Endothelial cell of umbilical vein (primary cell): Measurements from ENCODE around the gene ATP9B.

Source experiments
- EZH2 ChIP-seq: IDR thresholded peaks from 2 replicates; pipeline ENCODE4 v1.6.1; 2012; ENCODE audit warnings: borderline replicate concordance, low read depth, mild to moderate bottlenecking, moderate library complexity, low read length, inconsistent platforms; ENCODE audit not compliant: severe bottlenecking
- MYC ChIP-seq: IDR thresholded peaks from one replicate; pipeline ENCODE4 v1.6.1; 2011; ENCODE audit warnings: mild to moderate bottlenecking, low read depth, low read length
- POLR2A ChIP-seq: IDR thresholded peaks from 2 replicates; pipeline ENCODE4 v1.6.1; 2012; ENCODE audit warnings: low read depth, mild to moderate bottlenecking, control low read depth, low read length
- TF ChIP-seq, protein P1 (sequence below), 2 donors: IDR thresholded peaks; 1 replicate in 1 of 2; 2 replicates in 1 of 2; pipeline ENCODE4 v1.5.1; 2011; ENCODE audit warnings: low read length in 2 of 2, mild to moderate bottlenecking in 2 of 2, moderate library complexity in 2 of 2, control low read depth in 1 of 2, inconsistent platforms in 1 of 2, low read depth in 1 of 2; ENCODE audit not compliant: insufficient read depth in 1 of 2; ENCODE audit errors: extremely low read depth in 1 of 2

DNA sequence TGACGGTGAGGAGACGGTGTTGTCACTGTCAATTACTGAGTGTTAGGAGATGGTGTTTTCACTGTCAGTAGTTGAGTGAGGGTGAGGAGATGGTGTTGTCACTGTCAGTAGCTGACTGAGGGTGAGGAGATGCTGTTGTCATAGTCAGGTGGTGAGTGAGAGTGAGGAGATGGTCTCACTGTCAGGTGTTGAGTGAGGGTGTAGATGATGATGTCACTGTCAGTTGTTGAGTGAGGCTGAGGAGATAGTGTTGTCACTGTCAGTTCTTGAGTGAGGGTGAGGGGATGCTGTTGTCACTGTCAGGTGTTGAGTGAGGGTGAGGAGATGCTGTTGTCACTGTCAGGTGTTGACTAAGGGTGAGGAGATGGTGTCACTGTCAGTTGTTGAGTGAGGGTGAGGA is 3.4 kb upstream of the ATP9B start:
- no peak for TF ChIP-seq EZH2
- TF ChIP-seq, protein P1, sequence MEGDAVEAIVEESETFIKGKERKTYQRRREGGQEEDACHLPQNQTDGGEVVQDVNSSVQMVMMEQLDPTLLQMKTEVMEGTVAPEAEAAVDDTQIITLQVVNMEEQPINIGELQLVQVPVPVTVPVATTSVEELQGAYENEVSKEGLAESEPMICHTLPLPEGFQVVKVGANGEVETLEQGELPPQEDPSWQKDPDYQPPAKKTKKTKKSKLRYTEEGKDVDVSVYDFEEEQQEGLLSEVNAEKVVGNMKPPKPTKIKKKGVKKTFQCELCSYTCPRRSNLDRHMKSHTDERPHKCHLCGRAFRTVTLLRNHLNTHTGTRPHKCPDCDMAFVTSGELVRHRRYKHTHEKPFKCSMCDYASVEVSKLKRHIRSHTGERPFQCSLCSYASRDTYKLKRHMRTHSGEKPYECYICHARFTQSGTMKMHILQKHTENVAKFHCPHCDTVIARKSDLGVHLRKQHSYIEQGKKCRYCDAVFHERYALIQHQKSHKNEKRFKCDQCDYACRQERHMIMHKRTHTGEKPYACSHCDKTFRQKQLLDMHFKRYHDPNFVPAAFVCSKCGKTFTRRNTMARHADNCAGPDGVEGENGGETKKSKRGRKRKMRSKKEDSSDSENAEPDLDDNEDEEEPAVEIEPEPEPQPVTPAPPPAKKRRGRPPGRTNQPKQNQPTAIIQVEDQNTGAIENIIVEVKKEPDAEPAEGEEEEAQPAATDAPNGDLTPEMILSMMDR (IDR thresholded peaks at IDR 0.05; ENCODE audit: extremely low read depth in 1 of 2, insufficient read depth in 1 of 2, low read depth in 1 of 2, low read length in 2 of 2), result no peak
- TF ChIP-seq MYC, result no peak
- no peak for TF ChIP-seq POLR2A
